GM19372 (cell line): ENCODE results near the gene TCF25.
"Not testable (repeated sequence)": the region's sequence is repeated elsewhere in the genome, so short reads cannot be mapped to it uniquely, and the experiment has no call there.

ENCODE experiments used
- ATAC-seq: cut with Tn5 transposase; IDR thresholded peaks from one replicate; pipeline ENCODE4 v1.9.1; 2021; ENCODE audit warnings: mild to moderate bottlenecking, low read depth, moderate library complexity; ENCODE audit not compliant: unreplicated experiment

Gene TCF25

GRCh38 chr16:89934611-89935553 is 61.5 kb downstream of the TCF25 start:
- no peak for ATAC-seq

GRCh38 chr16:89935620-89936019 is 62.2 kb downstream of the TCF25 start:
- ATAC-seq: not testable (repeated sequence)

- ATAC-seq: no peak
These were observed 62.6 kb downstream of the TCF25 start for GRCh38 chr16:89936034-89936433.

GRCh38 chr16:89936508-89936907 is 63.1 kb downstream of the TCF25 start:
- ATAC-seq: no peak

GRCh38 chr16:89936981-89937380 is 63.6 kb downstream of the TCF25 start:
- no peak for ATAC-seq

- no peak for ATAC-seq
These were observed 64.9 kb downstream of the TCF25 start for GRCh38 chr16:89938175-89938885.

GRCh38 chr16:89944773-89945172 is 71.4 kb downstream of the TCF25 start:
- no peak for ATAC-seq

- no peak for ATAC-seq
These were observed 72.3 kb downstream of the TCF25 start for GRCh38 chr16:89945654-89946053.

- ATAC-seq: no peak
These were observed 73.1 kb downstream of the TCF25 start for GRCh38 chr16:89946515-89946914.

GRCh38 chr16:89949121-89949742 is 75.8 kb downstream of the TCF25 start:
- no peak for ATAC-seq

GRCh38 chr16:89949756-89950155 is 76.4 kb downstream of the TCF25 start:
- ATAC-seq: no peak

- no peak for ATAC-seq
These were observed 78.1 kb downstream of the TCF25 start for GRCh38 chr16:89951509-89951908.

- ATAC-seq: no peak
These were observed 78.7 kb downstream of the TCF25 start for GRCh38 chr16:89952049-89952448.

- ATAC-seq: no peak
These were observed 79.2 kb downstream of the TCF25 start for GRCh38 chr16:89952551-89952950.

- no peak for ATAC-seq
These were observed 80.4 kb downstream of the TCF25 start for GRCh38 chr16:89953671-89954406.

GRCh38 chr16:89954462-89954861 is 81.1 kb downstream of the TCF25 start:
- ATAC-seq: no peak

- ATAC-seq: no peak
These were observed 81.8 kb downstream of the TCF25 start for GRCh38 chr16:89955001-89955685.

- no peak for ATAC-seq
These were observed 83.3 kb downstream of the TCF25 start for GRCh38 chr16:89956505-89957215.

- no peak for ATAC-seq
These were observed 83.9 kb downstream of the TCF25 start for GRCh38 chr16:89957216-89957785.
